ENCODE measurements around the gene PRKN. TPM values are rescaled to one million over a fixed set of nuclear protein-coding genes. Genes with fewer than 3 reads are reported as not detected.

The PRKN gene
- total RNA-seq, 1 donor from 2014 or later: 1.3 TPM

DNA sequence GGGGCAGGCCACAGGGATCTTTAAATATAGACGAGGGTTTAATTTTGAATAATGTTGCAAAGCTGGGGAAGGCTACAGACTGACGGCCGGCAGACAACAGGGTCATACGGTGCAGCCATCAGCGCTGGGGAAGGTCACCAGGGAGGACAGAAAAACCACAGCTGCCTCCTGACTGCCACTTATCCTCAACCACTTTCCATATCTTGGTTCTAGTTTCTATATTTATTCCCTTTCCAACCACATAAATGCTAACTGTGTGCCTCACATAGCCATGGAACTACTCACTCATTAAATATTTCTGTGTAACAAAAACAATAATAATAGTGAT, 1368.0 kb downstream of the PRKN start:
- no peak for FAIRE-seq

GRCh38 chr6:161356167-161356854, 1371.3 kb downstream of the PRKN start:
- no peak for FAIRE-seq

More for the DNA sequence above, 1368.0 kb downstream of the PRKN start:
- Histone ChIP-seq H3K27me3 (ENCODE audit: insufficient read depth, low read length) (no peaks in the 10 kb centered on the region), H3K4me1 (ENCODE audit: insufficient read depth, low read length) (peaks cover 10% of the 10 kb centered on the region), H3K9ac (ENCODE audit: low read length) (no peak overlapping the region), H3K27ac (ENCODE audit: low read depth, low read length) (no peak overlapping the region), H3K9me3 (ENCODE audit: insufficient read depth, low read depth, low read length) (peaks cover 2% of the 10 kb centered on the region), H3K4me3 (ENCODE audit: insufficient read depth, low read depth, low read length) (no peak overlapping the region), H4K20me1 (ENCODE audit: insufficient read depth, low read length) (no peaks in the 10 kb centered on the region), H3K79me2 (ENCODE audit: insufficient read depth, low read length) (no peaks in the 10 kb centered on the region), H2AFZ (ENCODE audit: low read depth, low read length) (no peak overlapping the region), H3K4me2 (ENCODE audit: low read length) (peak overlapping the region; percentile 64), H3K36me3 (ENCODE audit: insufficient read depth, low read length) (no peaks in the 10 kb centered on the region)
- no peaks in the 10 kb centered on the region for H3K36me3 Mint-ChIP-seq (ENCODE audit: low read depth, unreplicated experiment)
- TF ChIP-seq CTCF (IDR thresholded peaks at IDR 0.05; ENCODE audit: insufficient read depth, low read depth, low read length) (no peak), EZH2 (IDR thresholded peaks at IDR 0.05; ENCODE audit: insufficient read depth, low read length) (no peak)
- H3K4me3 Mint-ChIP-seq (ENCODE audit: unreplicated experiment): no peak overlapping the region
- H3K4me1 Mint-ChIP-seq (ENCODE audit: low read depth, unreplicated experiment): peaks cover 8% of the 10 kb centered on the region
- peak; percentile 35 for DNase-seq (ENCODE audit: low read depth)
- H3K27me3 Mint-ChIP-seq (ENCODE audit: low read depth, unreplicated experiment): no peaks in the 10 kb centered on the region
- no peak overlapping the region for H3K27ac Mint-ChIP-seq (ENCODE audit: unreplicated experiment)
- H3K9me3 Mint-ChIP-seq (ENCODE audit: unreplicated experiment): peaks cover 11% of the 10 kb centered on the region

More at GRCh38 chr6:161356167-161356854, 1371.3 kb downstream of the PRKN start:
- Histone ChIP-seq H4K20me1 (ENCODE audit: insufficient read depth, low read length) (no peaks in the 10 kb centered on the region), H3K27me3 (ENCODE audit: insufficient read depth, low read length) (no peaks in the 10 kb centered on the region), H3K4me1 (ENCODE audit: insufficient read depth, low read length) (peaks cover 10% of the 10 kb centered on the region), H3K4me3 (ENCODE audit: insufficient read depth, low read depth, low read length) (no peak overlapping the region), H3K79me2 (ENCODE audit: insufficient read depth, low read length) (no peaks in the 10 kb centered on the region), H3K4me2 (ENCODE audit: low read length) (no peak overlapping the region), H3K9ac (ENCODE audit: low read length) (no peak overlapping the region), H3K9me3 (ENCODE audit: insufficient read depth, low read depth, low read length) (no peaks in the 10 kb centered on the region), H2AFZ (ENCODE audit: low read depth, low read length) (no peak overlapping the region), H3K27ac (ENCODE audit: low read depth, low read length) (no peak overlapping the region), H3K36me3 (ENCODE audit: insufficient read depth, low read length) (no peaks in the 10 kb centered on the region)
- peak overlapping the region; percentile 50 for H3K4me3 Mint-ChIP-seq (ENCODE audit: unreplicated experiment)
- H3K27me3 Mint-ChIP-seq (ENCODE audit: low read depth, unreplicated experiment): no peaks in the 10 kb centered on the region
- no peaks in the 10 kb centered on the region for H3K36me3 Mint-ChIP-seq (ENCODE audit: low read depth, unreplicated experiment)
- H3K27ac Mint-ChIP-seq (ENCODE audit: unreplicated experiment): peak overlapping the region; percentile 23
- H3K4me1 Mint-ChIP-seq (ENCODE audit: low read depth, unreplicated experiment): peaks cover 8% of the 10 kb centered on the region
- no peak for DNase-seq (ENCODE audit: low read depth)
- TF ChIP-seq CTCF (IDR thresholded peaks at IDR 0.05; ENCODE audit: insufficient read depth, low read depth, low read length): no peak
- no peak for TF ChIP-seq EZH2 (IDR thresholded peaks at IDR 0.05; ENCODE audit: insufficient read depth, low read length)
- H3K9me3 Mint-ChIP-seq (ENCODE audit: unreplicated experiment): peaks cover 5% of the 10 kb centered on the region
